Muscle of arm (tissue), 12 donors: ENCODE data around the gene XKR7. TPM values are rescaled to one million over a fixed set of nuclear protein-coding genes. Genes with fewer than 3 reads are reported as not detected.

Source experiments
- DNase-seq: peaks from one replicate; pipeline ENCODE4 v3.0.0-alpha.2; 2013
- polyA plus RNA-seq, 12 donors: library from polyadenylated mRNA; unstranded; fragments of 120-200 nt; gene quantifications; one replicate each; pipeline ENCODE4 v1.2.1, GENCODE V29; 2013; ENCODE audit not compliant: insufficient read length in 12 of 12

XKR7 gene
- polyA plus RNA-seq, 12 donors = 0.03 to 1.3 (median 0.12) TPM; not detected in 1

DNA sequence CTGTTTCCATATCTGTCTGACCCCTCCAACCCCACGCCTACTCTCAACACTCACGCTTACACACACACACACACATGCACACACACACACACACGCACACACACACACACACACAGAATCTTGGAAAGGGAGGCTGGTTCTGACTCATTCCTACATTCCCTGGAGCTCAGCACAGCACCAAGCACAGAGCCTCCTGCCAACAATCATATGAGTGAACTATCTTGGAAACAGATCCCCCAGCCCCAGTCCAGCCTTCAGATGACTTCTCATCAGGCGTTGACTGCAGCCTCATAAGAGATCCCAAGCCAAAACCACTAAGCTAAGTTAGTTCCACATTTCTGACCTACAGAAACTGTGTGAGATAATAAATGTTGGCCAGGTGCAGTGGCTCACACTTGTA lies 70.0 kb downstream of the XKR7 start:
- DNase-seq = no peak

DNA sequence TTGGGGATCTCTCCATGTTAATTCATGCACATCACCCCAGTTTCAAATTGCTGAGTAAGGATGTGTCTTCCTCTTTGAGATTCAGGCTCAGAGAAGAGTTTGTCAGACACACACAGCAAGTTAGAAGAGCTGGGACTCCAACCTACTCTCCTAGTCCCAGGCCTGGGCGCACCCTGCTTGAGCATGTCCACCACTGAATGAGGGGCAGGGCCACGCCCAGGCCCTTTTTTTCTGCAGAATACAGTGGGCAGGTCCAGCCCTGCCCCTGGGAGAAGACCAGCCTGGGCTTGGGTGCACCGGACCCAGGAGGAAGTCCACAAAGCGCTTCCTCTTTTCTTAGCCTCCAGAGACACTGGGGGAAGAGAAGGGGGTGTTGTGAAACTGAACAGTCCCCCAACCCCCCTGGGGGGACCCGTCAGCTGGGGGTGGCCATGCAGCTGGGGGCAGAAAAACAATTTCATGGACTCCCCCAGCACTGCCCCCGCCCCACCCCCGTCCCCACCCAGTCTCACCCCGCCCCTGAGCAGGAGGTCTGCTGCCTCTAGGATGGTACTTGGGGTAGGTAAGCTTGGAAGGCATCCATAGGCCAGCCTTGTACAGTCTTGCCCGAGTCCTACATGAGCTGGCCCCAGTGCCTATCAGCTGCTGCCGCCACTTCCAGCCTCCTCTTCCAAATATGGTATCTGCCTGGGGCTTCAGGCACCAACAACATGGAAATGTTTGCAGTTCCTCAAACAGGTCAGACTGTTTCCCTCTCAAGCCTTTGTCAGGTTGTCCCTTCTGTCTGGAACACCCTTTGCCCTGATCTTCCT lies 72.4 kb downstream of the XKR7 start:
- DNase-seq = no peak

DNA sequence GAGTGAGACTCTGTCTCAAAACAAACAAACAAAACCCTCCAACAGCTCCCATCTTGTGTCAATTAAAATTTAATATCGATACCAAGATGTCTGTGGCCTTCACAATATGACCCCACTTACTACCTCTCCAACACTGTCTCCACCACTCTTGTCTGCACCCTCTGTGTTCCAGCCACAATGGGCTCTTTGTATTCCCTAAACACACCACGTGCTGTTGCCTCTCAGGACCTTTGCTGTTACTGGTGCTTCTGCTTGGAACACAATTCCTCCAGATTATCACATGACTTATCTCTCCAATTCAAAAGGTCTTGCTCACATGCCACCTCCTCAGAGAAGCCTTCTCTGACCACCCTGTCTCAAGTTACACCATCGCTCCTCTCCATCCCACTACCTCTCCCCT lies 78.0 kb downstream of the XKR7 start:
- no peak for DNase-seq

DNA sequence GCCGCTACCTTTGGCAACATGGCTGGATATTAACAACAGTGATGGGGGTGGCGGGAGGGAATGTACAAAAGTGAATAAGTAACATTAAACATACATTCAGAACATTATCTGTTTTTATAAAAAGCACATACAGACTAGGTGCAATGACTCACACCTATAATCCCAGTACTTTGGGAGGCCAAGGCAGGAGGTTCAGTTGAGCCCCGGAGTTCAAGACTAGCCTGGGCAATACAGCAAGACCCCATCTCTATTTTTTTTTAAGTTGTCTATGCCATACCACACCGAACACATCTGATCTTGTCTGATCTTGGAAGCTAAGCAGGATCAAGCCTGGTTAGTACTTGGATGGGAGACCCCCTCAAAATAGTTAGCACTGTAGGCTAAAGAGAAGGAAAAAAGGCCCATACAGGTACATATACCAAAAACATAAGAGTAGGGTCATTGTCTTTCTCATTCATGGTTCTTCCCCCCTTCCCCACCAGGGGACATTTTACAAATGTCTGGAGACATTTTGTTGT lies 82.4 kb downstream of the XKR7 start:
- no peak for DNase-seq

DNA sequence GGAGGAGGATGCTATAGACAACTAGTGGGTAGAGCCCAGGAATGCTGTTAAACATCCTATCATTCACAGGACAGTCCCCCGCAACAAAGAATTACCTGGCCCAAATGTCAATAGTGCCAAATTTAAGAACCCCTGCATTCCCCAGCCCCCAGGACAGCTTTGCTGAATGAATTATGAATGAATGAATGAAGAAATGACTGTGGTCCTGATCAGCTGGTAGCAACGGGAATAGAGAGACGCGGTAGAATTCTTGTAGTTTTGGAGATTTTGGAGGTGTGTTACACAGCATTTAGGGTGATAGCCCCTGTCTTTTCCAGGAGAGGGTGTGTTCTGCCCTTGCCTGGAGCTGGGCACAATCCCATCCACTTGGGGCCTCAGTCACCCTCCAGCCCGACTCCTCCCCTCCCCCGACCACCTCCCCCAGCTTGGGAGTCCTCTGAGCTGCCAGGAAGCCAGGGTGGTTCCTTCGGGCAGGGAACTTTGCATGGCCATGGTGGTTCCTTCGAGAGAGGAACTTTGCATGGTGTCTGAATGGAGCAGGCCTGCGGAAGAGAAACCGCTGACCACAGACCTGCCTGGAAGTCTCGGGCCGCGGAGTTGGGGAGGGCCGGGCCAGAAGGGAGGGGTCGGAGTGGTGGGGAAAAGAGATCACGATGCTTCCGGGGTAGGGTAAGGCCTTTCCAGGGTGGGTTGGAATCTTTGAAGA lies 83.1 kb downstream of the XKR7 start:
- DNase-seq = no peak

DNA sequence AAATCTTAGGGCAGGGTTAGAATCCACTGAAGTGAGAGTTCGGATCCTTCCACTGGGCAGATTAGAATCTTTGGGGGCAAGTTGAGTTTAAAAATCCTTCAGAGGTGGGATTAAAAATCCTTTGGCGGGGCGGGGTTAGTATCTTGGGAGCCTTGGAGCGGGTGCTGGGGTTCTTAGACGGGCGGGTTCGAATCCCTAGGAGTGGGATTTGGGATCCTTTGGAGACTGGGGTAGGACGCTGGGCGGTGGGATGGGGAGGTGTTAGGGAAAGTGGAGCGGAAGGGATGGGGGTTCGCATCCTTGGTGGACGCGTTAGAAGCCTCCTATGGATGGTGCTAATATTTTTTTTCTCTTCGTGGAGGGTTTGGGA lies 83.8 kb downstream of the XKR7 start:
- DNase-seq = no peak

DNA sequence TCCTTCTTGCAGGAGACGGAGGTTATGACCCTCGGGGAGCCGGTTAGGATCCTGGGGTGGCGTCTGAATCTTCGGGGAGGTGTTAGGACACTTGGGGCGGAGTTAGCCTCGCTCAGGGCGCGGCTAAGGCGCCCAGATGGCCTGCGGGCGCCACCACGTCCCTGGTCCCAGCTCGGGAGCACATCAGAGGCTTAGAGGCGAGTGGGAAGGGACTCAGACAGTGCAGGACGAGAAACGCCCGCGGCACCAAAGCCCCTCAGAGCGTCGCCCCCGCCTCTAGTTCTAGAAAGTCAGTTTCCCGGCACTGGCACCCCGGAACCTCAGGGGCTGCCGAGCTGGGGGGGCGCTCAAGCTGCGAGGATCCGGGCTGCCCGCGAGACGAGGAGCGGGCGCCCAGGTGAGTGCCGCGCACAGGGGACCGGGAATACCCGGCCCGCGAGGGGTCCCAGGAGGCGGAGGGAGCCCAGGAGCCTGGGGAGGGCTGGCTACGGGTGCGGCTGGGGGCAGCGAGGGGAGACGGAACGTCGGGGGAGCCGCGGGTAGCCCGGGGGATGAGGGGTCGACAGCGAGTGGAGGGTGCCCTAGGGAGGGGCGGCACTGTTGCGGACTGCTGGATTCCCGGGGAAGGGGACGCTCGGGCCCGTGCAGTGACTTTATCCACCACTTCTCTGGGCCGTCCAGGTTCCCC lies 84.3 kb downstream of the XKR7 start, which contains the start of gene HCK:
Gene HCK, plus strand, starts transcription at position 153 of the 688 bp plus-strand sequence.
- no peak for DNase-seq

DNA sequence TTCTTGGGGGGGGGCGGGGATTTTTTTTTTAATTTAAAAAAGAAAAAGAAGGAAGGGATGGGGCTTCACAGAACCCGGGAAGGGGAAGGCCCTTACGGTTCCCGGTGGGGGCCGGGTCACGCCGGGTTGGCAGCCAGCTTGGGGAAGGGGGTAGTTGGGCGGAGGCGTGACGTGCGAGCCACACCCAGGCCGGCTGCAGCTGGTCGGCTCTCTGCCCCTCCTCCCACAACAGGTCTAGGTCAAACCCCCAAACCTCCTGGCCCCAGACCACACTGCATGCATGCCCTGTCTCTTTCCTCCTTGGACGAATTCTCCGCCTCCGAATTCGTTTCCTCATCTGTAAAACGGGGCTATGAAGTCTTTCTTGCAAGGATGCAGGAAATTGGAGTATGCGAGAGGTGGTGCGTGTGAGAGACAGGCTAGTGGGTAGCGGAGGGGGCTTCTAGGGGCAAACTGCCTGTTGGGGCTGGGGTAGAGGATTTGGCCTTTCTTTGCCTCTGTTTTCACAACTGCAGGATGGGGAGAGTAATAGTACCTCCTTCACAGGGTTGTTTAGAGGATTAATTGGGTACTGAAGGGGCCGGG lies 84.9 kb downstream of the XKR7 start:
- no peak for DNase-seq

Other genes with a start within 250 kb of the XKR7 start
- gene BCL2L1, start 245.3 kb upstream of the XKR7 start, polyA plus RNA-seq = 10 to 100 TPM in 11 of 12 donors, not detected in 1; 24.0 to 55.2 (median 32.4) TPM
- 10 to 100 TPM in 11 of 12 donors, not detected in 1; 18.5 to 42.7 (median 29.6) TPM for gene TPX2, start 228.9 kb upstream of the XKR7 start, polyA plus RNA-seq
- 10 to 100 TPM in 11 of 12 donors, not detected in 1; 14.1 to 79.5 (median 48.4) TPM for gene MYLK2, start 148.8 kb upstream of the XKR7 start, polyA plus RNA-seq
- gene FOXS1, start 122.5 kb upstream of the XKR7 start, polyA plus RNA-seq = 10 to 100 TPM in 1 of 12 donors, 1 to 10 TPM in 10, not detected in 1; 3.9 to 10.5 (median 4.7) TPM
- gene DUSP15, start 97.6 kb upstream of the XKR7 start, polyA plus RNA-seq = 1 to 10 TPM in 10 of 12 donors, not detected in 2; 1.1 to 6.1 (median 1.8) TPM
- gene TTLL9, start 97.5 kb upstream of the XKR7 start, polyA plus RNA-seq = under 1 TPM in 7 of 12 donors, not detected in 5; 0.18 to 0.47 (median 0.38) TPM
- gene PDRG1, start 16.1 kb upstream of the XKR7 start, polyA plus RNA-seq = 10 to 100 TPM in 10 of 12 donors, 1 to 10 TPM in 1, not detected in 1; 8.9 to 35.8 (median 15.8) TPM
- gene CCM2L, start 42.3 kb downstream of the XKR7 start, polyA plus RNA-seq = 10 to 100 TPM in 1 of 12 donors, 1 to 10 TPM in 10, not detected in 1; 4.2 to 12.7 (median 5.2) TPM
- 1 to 10 TPM in 11 of 12 donors, not detected in 1; 2.9 to 9.2 (median 3.8) TPM for gene HCK, start 84.1 kb downstream of the XKR7 start, polyA plus RNA-seq
- 10 to 100 TPM in 11 of 12 donors, not detected in 1; 37.7 to 58.7 (median 44.8) TPM for gene TM9SF4, start 141.6 kb downstream of the XKR7 start, polyA plus RNA-seq
- 10 to 100 TPM in 11 of 12 donors, not detected in 1; 10.0 to 37.1 (median 13.4) TPM for gene PLAGL2, start 239.6 kb downstream of the XKR7 start, polyA plus RNA-seq
- gene POFUT1, start 239.7 kb downstream of the XKR7 start, polyA plus RNA-seq = 10 to 100 TPM in 11 of 12 donors, not detected in 1; 27.3 to 37.7 (median 30.9) TPM